Measurements from ENCODE around the gene GRIN2B. TPM values are rescaled to one million over a fixed set of nuclear protein-coding genes. Genes with fewer than 3 reads are reported as not detected.
A peak's percentile ranks its signal among the peaks of the same experiment; 100 is the strongest.

The GRIN2B gene
- total RNA-seq, 4 donors from 2014 or later = under 0.01 to 2.5 (median 0.38) TPM

- Histone ChIP-seq H3K27me3 (no peaks in the 10 kb centered on the region), H3K9me3 (no peaks in the 10 kb centered on the region), H3K4me1 (no peaks in the 10 kb centered on the region), H3K36me3 (no peaks in the 10 kb centered on the region), H3K4me3 (no peak overlapping the region), H3K27ac (no peak overlapping the region)
- no peak for DNase-seq
- TF ChIP-seq POLR2A (IDR thresholded peaks at IDR 0.05) = no peak
- TF ChIP-seq CTCF (IDR thresholded peaks at IDR 0.05) = no peak
Observed at GRCh38 chr12:14007639-14008038, 26.2 kb upstream of the GRIN2B start.

GRCh38 chr12:13992585-13992984 is 11.2 kb upstream of the GRIN2B start:
- Histone ChIP-seq H3K36me3 (no peaks in the 10 kb centered on the region), H3K9me3 (no peaks in the 10 kb centered on the region), H3K27me3 (no peaks in the 10 kb centered on the region), H3K4me3 (no peak overlapping the region), H3K4me1 (no peaks in the 10 kb centered on the region), H3K27ac (no peak overlapping the region)
- no peak for TF ChIP-seq POLR2A (IDR thresholded peaks at IDR 0.05)
- no peak for TF ChIP-seq CTCF (IDR thresholded peaks at IDR 0.05)
- DNase-seq = no peak

- no peak for TF ChIP-seq CTCF (IDR thresholded peaks at IDR 0.05)
- TF ChIP-seq POLR2A (IDR thresholded peaks at IDR 0.05) = no peak
- Histone ChIP-seq H3K27me3 (no peaks in the 10 kb centered on the region), H3K4me3 (no peak overlapping the region), H3K36me3 (no peaks in the 10 kb centered on the region), H3K9me3 (no peaks in the 10 kb centered on the region), H3K27ac (no peak overlapping the region), H3K4me1 (no peaks in the 10 kb centered on the region)
- DNase-seq = no peak
Observed at GRCh38 chr12:13992106-13992505, 10.7 kb upstream of the GRIN2B start.

GRCh38 chr12:13986031-13986430 is 4.6 kb upstream of the GRIN2B start:
- Histone ChIP-seq H3K4me3 (no peak overlapping the region), H3K27ac (no peak overlapping the region), H3K4me1 (peaks cover 0 to 12% (median 0%) of the 10 kb centered on the region in 4 donors), H3K9me3 (no peaks in the 10 kb centered on the region), H3K27me3 (no peaks in the 10 kb centered on the region), H3K36me3 (no peaks in the 10 kb centered on the region)
- DNase-seq = no peak
- TF ChIP-seq CTCF (IDR thresholded peaks at IDR 0.05) (no peak), POLR2A (IDR thresholded peaks at IDR 0.05) (no peak)

- Histone ChIP-seq H3K36me3 (no peaks in the 10 kb centered on the region), H3K27me3 (peaks cover 0 to 10% of the 10 kb centered on the region in 2 donors), H3K4me3 (peak overlapping the region; percentile 15 to 45 (median 36)), H3K27ac (no peak overlapping the region), H3K9me3 (no peaks in the 10 kb centered on the region), H3K4me1 (peaks cover 0 to 21% (median 0%) of the 10 kb centered on the region in 4 donors)
- no peak for DNase-seq
- TF ChIP-seq CTCF (IDR thresholded peaks at IDR 0.05) (peak in 2 of 6 experiments; percentile 10 to 20), POLR2A (IDR thresholded peaks at IDR 0.05) (no peak)
Observed at GRCh38 chr12:13981990-13982389, 588 bp upstream of the GRIN2B start.
